NCI-H446 (cell line): ENCODE measurements around the gene SOX5.

Source experiments
- DNase-seq, 2 experiments: peaks; one replicate each; lab custom pipeline; 2025; lab: John Stamatoyannopoulos, UW

SOX5 gene

DNA sequence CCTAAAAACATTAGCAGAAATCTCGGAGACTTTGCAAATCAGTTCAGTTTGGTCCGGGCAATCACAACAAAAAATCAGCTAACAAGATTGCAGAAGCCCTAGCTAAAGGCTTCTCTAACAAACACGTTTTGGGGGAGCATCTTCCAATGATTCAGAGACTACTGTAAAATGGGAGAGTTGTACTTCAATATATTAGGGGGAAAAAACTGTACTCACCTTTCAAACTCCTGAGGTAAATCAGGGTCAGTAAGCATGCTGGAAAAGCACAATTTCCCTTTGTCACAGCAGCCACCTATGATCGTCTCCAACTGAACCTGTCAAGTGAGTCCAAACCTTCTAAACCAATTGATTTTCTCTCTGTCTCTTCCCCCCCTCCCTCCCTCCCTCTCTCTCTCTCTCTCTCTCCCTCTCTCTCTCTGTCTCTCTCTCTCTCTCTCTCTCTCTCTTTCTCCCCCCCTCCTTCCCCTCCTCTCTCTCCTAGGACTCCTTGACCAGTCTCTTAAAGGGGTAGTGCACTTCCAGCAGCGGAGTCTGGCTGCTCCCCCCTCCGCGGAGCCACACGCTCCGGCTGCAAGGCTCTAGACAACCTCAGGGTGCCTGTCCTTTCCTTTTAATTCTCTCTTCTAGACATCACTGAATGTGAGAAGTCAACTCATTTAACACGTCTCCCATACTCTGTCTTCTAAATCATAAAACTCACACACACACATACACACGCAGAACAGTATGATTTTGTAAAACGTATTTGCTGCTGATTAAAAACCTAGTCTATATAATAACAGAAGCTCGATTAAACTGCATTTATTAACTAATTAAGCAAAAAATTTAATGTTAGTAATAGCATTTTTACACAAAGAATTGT lies at the start of gene SOX5:
TSS of gene SOX5 (minus strand) at position 323 of the 862 bp plus-strand sequence. CDS start at position 254, 69 bp downstream.
- DNase-seq, result peak; percentile 76 to 78

DNA sequence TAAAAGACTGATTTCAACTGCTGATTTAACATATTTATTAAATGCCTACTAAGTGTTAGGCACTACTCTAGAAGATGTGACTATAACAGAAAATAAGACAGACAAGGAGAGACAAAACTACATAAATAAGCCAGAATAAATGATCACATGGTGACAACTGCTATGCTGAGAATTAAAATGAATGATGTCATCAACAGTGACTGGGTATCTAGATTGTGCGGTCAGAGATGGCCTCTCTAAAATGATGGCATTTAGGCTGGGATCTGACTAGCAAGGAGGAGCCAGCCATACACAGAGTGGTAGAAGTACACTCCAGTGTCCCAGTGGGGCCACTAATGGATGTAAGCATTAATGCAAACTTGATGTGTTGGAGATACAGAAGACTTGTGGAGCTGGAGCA lies 37.6 kb upstream of the SOX5 start:
- DNase-seq, result no peak

DNA sequence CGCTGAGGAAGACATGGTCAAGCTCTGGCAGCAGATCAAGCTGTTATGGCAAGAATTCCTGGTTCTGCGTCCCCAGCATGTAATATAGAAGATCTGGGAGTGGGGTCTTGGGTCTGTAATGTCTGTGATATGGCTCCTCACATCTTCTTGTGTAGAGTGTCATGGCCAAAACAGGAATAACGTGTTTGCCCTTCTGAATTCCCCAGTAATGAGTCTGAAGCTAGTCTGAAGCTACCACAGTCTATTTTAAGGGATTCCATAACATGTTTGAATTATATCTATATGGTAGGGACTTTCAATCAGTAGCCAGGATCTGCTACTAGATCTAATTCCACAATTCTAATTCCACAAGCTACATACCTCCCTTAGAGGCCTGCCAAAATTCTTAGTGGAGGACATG lies 31.4 kb upstream of the SOX5 start:
- no peak for DNase-seq

DNA sequence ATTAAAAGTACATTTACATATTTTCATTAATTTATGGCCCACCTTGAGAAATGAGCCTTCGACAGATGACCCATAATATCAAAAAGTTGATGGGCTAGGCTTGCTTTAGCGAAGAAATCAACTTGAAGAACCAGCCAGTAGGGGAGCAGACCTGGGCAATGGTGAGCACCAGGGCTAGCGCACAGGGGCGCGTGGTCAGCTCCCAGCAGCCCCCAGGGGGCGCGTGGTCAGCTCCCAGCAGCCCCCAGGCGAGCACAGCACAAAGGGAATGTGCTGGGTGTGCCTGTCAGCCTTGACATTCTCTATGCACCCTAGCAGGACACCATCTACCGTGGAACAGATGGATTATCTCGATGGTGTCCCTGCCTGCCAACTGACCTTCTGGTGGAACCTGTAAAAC lies 15.3 kb upstream of the SOX5 start:
- no peak for DNase-seq

DNA sequence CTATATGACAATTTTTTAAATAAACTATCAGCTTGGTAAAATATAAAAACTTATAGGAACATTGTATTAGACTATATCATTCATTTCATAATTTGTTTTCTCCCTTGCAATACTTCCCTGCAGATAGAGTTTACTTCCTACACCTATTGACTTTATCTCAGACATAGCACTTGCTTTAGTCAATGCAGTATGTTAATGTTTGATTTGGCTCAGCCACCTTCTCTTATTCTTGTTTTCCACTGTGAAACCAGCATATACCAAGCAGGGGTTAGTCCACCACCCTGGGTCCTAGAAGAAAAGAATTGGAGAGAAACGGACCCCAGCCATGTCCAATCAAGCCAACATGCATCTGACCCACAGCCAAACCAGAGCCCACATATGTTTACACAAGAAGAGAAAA lies 10.4 kb upstream of the SOX5 start:
- no peak for DNase-seq

DNA sequence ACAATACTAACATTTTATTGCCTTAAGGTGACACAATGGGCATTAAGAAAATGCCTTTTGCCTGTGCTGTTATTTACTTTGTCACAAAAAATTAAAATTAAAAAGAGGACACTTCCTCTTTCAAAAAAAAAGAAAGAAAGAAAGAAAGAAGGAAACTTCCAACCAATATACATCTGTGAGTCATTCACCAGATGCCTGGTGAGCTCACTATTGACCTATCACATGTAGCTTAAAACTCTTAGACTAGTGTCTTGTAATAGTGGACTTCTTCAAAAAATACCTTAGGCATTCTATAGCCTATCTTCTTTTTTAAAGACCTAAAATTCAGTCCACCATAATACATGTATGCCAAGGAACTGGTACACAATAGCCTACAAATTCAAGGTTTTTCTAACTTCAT lies 4.9 kb upstream of the SOX5 start:
- no peak for DNase-seq

DNA sequence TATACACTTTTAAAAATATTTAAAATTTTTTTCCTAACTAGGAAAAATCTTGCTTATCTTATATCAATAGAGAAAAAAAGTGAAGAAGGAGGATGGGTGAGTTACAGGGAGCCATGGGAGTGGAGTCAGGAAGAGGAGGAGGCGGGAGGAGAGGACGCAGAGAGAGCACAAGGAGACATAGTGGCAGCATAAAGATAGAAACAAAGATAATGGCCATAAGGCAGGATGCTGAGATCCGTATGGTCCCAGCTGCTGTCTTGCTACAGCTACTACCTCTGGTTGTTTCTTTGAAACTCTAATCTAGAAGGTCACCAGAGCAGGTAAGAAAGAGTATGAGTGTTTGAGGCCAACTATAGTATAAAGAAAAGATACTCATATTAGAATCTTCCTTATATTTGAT lies 2.6 kb upstream of the SOX5 start:
- no peak for DNase-seq

DNA sequence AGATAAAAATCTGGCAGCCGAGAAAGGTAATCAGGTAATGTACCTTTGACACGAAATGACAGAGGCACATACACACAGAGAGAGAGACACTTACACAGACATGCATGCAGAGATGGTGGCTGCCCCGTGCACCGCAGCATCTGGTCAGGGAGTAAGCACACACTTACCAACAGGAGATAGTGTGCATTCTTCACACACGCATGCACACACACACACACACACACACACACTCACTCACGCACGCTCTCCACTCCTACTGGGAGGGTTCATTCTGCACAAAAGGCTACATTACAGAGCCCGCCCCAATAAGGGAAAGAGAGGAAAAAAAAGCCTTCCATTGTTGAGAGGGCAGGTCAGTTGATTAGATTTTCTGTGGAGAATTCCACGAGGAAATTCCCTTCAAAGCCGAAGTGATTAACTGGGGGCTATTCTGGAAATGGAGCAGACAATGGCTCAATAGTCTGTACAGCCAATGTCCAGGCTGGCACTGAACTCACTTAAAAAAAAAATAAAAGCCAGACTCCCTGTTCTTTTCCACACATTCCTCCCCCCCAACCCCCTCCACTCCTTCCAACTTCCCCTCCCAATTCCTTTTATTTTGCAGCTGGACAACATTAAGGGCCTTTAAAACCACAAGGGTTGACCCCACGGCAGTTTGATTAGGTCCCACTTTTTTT lies 1.4 kb upstream of the SOX5 start:
- DNase-seq, result peak in 1 of 2 experiments; percentile 9

DNA sequence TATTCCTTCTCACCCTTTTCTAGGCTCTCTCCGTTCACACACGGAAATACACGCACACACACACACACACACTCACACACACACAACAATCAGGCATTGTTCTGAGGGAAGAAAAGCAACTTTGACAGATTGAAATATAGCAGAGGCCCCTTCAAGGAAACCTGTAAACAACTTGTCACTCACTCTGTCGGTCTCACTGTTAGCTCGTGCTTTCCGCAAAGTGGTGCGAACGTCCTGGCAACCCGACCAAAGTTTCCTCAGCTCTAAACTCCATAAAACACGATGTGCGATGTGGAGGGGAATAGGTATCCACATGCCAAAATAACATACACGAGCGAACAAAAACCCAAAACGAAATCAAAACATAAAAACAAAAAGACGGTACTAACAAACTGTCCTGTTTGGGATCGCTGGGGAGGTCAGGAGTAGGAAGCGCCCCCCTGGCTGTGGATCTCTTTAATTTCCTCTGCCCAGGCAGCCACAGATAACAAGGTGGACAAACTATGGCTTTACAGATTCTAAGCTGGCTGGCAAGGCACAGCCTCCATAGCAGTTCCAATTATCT lies 822 bp upstream of the SOX5 start:
- DNase-seq, result no peak

DNA sequence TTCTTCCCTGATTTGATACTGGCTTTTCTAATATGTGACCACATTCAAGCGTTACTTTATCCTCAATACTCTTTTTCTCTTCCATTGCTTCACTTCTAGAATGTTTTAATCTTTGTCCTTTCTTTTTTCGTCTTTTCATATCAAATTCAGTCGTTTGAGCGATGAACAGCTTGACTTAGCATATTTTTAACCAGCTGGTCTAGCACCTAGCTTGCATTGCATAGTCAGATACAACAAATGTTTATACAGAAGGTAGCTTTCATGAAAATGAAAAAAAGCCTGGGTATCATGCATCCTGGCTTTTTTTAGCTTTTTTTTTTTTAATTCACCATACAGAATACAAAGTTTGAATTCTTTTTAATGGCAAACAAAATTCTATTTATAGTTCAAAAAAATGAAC lies 1.2 kb downstream of the SOX5 start:
- no peak for DNase-seq

DNA sequence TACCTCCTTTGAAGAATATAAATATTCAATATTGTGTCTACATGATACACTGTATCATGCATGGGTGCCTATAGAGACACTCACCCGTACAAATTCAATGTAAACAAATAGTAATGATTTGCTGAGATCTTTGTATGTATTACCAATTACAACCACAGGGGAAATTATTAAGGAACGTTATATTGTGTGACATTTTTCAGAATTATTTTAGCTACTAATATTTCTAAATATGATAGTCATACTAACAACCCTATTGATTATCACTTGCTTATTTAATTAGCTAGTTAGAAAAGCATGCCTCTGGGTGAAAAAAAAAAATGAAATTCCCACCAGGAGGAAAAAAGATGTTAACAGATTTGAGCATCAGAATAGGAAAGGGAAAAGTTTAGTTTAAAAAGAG lies 2.1 kb downstream of the SOX5 start:
- no peak for DNase-seq

DNA sequence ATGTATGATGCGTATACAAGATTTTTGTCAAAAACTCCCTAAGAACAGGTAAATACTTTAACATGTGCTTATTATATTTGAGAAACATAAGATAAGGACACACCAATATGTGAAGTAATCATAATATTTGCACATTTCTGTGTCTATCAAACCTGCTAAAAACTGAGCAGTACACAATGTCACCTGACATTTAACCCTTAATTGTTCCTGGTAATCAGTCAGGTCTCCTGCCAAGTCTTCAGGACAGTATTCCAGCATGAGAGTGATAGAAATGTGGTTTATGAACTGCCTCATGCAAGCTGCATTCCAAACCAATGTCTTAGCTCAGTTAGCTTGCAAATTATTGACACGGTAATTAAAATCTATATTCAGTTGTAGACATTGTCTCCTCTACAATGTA lies 4.2 kb downstream of the SOX5 start:
- DNase-seq, result no peak

DNA sequence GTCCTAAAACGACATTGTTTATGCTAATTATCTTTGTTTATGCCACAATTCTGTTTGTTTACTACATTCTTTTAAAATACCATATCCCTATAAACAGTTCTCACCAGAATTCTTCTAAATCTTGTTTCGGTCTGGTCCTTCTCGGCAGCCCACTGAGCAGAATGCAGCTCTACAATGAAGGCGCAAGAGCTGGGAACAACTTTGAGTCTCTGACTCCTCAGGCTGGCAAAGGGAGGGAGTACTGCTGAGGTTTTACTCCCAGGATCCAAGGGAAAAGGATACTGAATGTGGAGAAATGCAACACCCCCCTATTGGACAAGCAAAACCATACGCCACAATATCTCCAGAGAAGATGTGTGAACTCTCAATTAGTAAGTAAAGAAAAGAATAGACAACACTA lies 5.4 kb downstream of the SOX5 start:
- DNase-seq, result peak; percentile 60 to 79

DNA sequence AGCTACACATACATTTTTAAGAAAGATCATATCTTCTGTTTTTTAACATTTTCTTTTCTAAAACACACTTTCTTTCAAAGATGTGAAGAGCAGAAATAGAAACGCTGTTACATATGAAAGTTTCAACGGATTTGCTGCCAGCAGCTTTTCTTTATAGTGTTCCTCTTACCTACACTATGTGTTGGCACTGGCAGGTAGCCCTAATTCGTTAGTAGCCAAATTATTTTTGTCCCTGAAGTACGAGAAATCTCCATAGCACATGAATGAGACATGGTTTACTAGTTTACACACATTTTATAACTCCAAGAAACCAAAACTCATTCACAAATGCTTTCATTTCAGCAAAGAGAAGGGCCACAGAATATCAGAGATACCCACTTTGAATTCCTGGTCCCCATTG lies 6.6 kb downstream of the SOX5 start:
- DNase-seq, result peak in 1 of 2 experiments; percentile 8

DNA sequence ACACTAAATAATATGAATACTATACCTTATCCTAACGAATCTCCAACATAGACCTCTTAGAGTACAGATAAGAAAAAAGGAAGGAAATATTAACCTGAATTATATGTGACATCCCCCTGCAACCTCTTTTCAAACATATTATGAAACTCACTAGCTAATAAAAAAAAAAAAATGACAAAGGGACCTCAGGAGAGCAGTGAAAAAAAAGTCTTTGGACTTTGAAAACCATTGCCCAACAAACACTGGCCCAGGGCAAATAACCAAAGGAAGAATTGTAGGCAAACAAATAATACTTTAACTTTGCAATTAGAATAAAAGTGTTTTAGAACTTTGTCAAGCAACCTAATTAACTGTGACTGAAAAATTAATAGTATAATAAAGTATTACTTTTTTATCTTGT lies 7.7 kb downstream of the SOX5 start:
- DNase-seq, result no peak

DNA sequence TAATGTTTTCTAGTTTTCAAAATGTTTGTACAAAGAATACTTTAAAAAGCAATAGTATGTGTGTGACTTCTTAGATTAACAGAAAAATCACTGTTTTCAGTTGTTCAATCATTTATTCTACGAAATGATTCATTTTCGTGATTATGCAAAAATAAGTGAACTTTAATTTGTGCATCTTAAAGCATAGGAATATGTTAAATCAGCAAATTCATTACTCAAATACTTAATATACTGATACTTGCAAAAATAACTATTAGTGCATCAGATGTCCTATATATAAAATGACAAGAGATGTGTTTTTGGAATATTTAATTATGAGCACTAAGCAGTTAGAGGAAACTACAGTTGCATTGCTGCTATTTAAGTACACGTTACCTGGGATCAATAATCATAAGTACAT lies 11.0 kb downstream of the SOX5 start:
- no peak for DNase-seq

DNA sequence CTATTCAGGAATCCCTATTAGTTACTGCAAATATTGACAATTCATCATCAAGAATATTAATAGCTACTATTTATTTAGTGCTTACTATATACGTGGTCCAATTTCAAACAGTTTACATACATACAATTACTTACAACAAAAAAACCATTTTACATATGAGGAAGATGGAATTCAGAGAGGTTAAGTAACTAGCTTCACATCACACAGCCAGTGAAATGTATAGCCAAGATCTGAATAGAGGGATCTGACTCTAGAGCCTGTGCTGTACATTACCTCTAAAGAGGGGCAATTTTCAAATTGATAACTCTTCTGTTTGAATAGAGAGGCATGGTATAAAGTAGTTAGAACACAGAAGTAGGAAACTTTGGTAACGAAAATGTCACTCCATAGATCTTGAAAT lies 18.3 kb downstream of the SOX5 start:
- no peak for DNase-seq

DNA sequence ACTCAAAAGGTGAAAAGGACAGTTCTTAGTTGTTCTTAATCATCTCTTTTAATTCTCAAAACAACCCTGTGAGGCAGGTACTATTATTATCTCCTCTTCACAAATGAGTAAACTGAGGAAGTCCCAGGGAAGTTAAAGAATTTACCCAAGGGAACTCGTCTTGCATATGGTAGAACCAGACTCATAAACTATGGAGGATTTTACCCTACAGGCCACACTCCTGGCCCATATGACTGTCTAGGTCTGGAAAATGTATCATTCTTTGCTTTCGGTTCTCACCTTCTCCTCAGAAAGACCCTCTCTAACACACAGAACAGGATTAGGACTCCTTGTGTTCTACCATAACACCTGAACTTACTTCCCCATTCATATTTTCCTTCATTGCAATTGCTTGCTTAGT lies 18.9 kb downstream of the SOX5 start:
- DNase-seq, result no peak

DNA sequence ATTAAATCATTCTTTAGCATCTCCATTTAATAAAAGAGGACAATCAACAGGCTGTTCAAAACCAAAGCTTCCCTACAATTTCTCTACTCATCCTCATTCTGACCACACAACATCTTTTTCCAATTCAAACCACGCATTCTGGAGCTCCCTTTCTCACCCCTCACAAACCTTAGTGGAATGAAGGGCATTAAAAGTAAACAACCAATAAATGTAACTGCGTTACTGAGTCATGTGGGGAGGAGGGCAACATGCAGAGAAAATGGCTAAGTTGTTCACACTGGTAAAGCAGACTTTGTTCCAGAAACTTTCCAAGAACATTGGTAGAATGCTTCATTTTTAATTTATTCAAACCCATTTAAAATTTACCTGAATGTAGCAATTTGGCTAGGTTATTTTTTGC lies 19.6 kb downstream of the SOX5 start:
- no peak for DNase-seq

DNA sequence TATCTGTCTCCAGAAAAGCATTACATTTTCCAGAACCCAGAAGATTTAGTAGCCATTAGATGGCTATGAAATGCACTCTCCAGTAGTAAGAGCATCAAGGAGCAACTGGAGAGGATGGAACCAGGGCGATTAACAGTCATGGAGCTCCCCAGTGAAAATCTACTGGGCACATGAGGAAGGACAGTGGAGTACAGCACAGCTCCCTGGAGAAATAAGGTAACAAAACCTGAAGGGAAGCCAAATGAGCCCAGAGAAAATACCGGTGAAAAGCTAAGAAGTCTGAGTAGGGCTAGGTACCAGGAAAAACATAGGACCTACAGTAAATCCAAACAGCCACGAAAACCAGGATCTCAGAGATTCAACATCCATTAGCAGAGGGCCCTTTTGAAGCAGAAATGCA lies 21.6 kb downstream of the SOX5 start:
- no peak for DNase-seq

DNA sequence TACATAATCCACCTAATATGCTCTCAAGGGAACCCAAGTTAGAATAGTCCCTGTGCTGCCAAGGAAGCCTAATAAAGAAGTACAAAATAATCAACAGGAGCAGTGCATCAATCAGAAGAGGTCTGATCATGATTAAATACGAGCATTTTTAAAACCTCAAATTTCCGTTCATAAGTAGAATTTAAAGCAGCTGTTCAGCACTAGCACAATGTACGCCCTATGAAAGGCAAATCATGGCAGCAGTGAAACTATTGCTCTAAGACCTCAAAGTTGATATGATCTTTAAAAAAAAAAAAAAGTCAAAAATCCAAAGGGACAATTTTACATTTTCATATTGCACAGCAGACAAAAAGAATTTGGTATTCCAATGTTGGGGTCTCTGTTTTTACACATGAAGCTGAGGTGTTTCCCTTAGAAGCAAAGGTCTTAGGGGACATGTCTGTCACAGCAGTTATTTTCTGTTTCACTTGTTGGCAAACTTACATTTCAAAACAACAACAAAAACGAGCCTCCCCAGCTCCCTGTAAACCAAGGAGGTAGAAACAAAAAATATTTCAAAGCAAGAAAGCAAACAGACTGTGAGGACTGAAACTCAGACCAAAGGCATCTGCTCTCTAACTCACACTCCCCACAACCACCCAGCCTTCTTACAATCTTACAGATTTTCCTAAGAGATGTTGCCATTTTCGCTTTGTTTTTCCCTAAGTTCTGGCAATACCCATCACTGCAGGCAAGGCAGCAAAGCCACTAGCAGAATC lies 28.2 kb downstream of the SOX5 start:
- peak in 1 of 2 experiments; percentile 9 for DNase-seq

DNA sequence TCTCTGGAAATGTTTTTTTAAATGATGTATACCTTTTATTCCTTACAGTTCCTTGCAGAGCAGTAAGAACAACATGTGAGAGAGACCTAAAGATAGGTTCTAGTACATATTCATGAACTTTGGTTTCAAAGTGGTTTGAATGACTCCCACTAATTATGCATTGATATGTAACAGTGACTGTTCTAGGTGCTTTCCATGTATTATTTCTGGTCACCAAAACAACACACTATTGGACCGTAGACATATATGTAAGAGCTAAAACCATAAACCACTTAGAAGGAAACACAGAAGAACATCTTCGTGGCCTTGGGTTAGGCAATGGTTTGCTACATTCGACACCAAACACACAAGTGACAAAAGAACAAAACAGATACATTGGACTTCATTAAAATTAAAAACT lies 37.9 kb downstream of the SOX5 start:
- DNase-seq, result no peak

DNA sequence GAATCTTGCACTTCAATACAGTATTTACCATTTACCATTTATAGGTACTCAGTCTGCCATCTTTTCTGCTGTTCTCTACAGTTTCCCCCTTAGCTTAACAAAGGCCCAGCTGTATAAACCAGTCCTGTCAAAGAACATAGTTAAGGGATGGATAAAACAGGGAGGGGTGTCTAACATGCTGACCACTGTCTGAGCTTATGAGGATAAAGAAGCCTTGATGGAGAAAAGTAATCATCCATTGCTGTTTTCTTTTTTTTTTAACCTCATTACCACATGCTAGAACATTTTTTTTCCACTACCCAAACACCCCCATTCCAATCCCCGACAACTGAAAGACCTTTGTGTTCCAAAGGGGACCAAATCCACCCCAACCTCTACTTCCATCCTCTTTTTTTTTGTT lies 39.9 kb downstream of the SOX5 start:
- DNase-seq, result no peak
